Hematopoietic multipotent progenitor cell treated with erythropoietin and hydrocortisone succinate and interleukin-3 and kit ligand, for 6 days (in vitro differentiated cells): ENCODE measurements around the gene TTBK2.
A peak's percentile ranks its signal among the peaks of the same experiment; 100 is the strongest.
"Not testable (repeated sequence)": the region's sequence is repeated elsewhere in the genome, so short reads cannot be mapped to it uniquely, and the experiment has no call there.

Experiments used
- DNase-seq: peaks from one replicate; pipeline ENCODE4 v3.0.0-alpha.2; 2015

Gene TTBK2

GRCh38 chr15:42903388-42904324 lies 16.9 kb downstream of the TTBK2 start:
- DNase-seq, result peak; percentile 35

DNA sequence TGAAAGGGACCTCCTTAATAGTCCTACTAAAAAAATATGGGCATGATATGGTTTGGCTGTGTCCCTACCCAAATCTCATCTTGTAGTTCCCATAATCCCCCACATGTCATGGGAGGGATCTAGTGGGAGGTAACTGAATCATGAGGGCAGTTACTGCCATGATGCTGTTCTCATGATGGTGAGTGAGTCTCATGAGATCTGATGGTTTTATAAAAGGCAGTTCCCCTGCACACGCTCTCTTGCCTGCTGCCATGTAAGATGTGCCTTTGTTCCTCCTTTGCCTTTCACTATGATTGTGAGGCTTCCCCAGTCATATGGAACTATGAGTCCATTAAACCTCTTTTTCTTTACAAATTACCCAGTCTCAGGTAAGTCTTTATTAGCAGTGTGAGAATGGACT lies 26.7 kb downstream of the TTBK2 start:
- not testable (repeated sequence) for DNase-seq

DNA sequence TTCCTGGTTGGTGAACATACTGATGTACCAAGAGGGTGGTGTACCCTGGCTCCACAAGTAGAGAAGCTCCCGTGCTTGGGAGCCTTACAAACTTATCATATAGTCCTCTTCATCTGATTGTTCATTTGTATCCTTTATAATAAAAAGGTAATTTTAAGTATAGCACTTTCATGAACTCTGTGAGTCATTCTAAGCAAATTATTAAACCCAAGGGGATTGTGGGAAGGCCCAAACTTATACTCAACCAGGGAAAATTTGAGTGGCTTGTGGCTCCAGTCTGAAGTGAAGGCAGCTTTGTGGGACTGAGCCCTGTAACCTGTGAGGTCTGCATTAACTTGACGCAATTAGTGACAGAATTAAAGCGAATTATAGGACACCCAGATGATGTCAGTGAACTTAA lies 29.0 kb downstream of the TTBK2 start:
- no peak for DNase-seq

GRCh38 chr15:42890161-42890913 lies 30.2 kb downstream of the TTBK2 start:
- no peak for DNase-seq

DNA sequence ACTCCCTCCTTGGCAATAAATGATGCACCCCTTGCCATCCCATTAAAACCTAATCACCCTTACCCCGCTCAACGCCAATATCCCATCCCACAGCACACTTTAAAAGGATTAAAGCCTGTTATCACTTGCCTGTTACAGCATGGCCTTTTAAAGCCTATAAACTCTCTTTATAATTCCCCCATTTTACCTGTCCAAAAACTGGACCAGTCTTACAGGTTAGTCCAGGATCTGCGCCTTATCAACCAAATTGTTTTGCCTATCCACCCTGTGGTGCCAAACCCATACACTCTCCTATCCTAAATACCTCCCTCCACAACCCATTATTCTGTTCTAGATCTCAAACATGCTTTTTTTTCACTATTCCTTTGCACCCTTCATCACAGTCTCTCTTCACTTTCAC lies 33.2 kb downstream of the TTBK2 start:
- DNase-seq, result not testable (repeated sequence)

DNA sequence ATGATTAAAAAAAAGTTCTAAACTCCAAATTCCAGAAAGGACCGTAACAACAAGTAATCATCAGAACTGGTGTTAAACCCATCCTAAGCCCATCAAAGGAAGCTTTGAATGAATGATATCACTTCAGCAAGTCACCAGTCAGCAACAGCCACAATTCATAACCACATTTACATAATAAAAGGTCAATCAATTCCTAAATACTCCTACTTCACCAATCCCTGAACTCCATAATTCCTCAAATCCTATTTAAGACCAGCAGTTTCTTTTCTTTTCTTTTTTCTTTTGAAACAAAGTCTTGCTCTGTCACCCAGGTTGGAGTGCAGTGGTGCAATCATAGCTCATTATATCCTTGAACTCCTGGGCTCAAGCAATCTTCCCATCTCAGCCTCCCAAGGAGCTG lies 40.5 kb downstream of the TTBK2 start:
- DNase-seq, result no peak

DNA sequence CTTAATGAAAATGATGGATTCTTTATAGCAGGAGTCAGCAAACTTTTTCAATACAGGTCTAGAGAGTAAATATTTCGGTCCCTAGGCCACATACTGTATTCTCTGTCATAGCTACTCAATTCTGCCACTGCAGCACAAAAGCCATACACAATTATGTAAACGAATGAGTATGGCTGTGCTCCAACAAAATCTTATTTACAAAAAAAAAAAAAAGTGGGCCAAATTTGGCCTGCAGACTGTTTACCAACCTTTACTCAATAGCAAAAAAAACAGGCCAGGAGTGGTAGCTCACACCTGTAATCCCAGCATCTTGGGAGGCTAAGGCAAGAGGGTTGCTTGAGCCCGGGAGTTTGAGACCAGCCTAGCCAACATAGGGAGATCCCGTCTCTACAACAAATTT lies 41.1 kb downstream of the TTBK2 start:
- no peak for DNase-seq

GRCh38 chr15:42876224-42876623 lies 44.4 kb downstream of the TTBK2 start:
- peak; percentile 8 for DNase-seq

DNA sequence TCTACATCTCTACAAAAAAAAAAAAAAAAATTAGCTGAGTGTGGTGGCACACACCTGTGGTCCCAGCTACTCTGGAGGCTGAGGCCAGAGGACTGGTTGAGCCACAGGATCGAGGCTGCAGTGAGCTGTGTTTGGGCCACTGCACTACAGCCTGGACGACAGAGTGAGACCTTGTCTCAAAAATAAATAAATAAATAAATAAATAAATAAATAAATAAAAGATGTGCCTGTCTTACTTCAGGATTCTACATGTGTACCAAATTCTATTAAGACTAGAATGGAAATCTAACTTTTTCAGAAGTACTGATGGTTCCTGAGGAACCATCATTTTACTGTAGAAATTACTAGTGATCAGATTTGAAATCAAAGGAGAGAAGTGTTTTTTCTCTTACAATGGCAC lies 51.9 kb downstream of the TTBK2 start:
- no peak for DNase-seq

DNA sequence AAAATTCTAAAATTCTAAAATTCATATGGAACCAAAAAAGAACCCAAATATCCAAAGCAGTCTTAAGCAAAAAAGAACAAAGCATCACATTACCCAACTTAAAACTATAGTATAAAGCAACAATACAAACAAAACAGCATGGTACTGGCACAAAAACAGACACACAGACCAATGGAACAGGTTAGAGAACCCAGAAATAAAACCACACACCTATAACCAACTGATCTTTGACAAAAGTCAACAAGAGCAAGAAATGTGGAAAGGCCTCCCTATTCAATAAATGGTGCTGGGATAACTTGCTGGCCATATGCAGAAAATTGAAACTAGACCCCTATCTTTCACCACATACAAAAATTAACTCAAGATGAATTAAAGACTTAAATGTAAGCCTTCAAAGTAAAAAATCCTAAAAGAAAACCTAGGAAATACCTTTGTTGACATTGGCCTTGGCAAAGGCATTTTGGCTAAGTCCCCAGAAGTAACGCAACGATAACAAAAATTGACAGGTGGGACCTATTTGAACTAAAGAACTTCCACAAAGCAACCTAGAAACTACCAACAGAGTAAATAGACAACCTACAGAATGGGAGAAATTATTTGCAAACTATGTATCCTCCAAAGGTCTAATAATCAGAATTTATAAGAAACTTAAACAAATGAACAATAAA lies 56.9 kb downstream of the TTBK2 start:
- no peak for DNase-seq

GRCh38 chr15:42858999-42859789 lies 61.4 kb downstream of the TTBK2 start:
- DNase-seq, result no peak

GRCh38 chr15:42858540-42858939 lies 62.0 kb downstream of the TTBK2 start:
- DNase-seq, result no peak

- no peak for DNase-seq
Measured at GRCh38 chr15:42854576-42854975, 66.0 kb downstream of the TTBK2 start.

DNA sequence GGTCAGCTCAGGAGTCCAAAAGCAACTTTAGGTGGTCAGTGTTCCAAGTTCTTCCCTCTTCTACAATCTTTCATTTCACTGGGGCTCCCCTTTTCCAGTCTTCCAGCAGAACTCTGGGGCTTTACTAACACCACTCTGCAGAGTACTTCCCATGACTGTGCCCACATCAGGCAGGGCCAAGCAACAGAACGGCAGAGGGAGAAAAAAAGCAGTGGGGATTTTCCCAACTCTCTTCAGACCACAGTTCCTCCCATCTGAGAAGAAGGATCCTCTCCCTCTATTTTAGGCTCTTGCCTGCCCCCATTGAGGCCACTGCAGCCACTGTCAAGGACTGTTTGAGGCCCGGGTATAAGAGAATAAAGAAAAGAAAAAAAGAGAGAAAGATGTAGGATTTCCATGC lies 70.7 kb downstream of the TTBK2 start:
- DNase-seq, result no peak

DNA sequence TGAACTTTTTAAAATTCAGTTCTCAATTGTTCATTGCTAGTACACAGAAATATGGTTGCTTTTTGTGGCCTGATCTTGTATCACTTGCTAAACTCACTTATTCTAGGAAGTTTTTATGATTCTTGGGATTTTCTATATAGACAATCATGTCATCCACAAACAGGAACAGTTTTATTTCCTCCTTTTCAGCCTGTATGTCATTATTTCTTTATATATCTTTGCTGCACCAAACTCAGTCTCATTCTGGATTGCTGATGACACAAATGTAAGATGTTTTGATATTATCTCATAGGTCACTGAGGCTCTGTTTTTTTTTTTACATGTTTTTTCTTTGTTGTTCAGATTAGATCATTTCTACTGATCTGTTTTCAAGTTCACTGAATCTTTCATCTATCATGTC lies 71.7 kb downstream of the TTBK2 start:
- no peak for DNase-seq

DNA sequence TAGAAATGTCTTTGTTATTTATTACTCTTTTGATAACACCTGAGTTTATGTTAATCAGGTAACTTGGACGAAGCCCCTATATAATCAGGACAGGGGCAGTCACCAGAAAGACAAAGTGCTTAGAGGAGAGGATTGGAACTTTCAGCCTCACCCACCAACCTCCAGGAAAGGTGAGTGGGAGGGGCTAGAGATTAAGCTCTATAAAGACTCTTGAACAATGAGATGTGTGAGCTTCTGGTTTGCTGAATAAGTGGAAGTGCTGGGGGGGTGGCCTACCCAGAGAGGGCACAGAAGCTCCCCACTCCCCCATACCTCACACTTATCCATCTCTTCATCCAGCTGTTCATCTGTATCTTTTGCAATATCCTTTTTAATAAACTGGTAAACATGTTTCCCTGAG lies 73.9 kb downstream of the TTBK2 start:
- no peak for DNase-seq

GRCh38 chr15:42845581-42845980 lies 75.0 kb downstream of the TTBK2 start:
- no peak for DNase-seq

DNA sequence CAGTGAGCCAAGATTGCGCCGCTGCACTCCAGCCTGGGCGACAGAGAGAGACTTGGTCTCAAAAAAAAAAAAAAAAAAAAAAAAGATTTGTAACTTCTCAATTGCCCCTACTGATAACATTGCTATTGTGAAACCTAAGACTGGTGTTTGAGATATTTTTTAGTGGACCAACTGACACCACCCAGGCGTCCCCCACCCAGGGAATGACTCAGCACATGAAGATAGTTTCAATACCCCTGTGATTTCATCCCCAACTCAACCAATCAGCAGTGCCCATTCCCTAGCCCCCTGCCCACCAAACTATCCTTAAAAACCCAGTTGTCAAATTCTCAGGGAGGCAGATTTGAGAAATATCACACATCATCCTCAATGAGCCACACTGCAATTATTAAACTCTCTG lies 76.9 kb downstream of the TTBK2 start:
- peak; percentile 20 for DNase-seq

DNA sequence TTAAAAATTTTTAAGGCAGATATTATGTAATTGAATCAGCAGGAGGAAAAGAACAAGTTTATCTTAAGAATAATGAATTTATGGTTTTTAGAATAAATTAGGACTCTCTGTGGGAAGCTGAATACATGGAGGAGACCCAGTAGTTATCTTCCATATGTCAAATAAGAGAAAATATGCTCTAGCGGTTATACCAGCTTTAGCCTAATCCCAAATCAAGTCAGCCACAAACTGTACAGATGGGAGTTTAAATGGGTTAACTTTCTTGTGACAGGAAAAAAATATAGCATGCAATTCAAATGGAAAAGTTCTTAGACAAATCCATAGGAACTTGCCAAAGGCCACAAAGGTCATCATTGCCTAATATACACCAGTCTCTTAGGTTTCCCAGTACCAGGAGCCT lies 84.3 kb downstream of the TTBK2 start:
- no peak for DNase-seq

DNA sequence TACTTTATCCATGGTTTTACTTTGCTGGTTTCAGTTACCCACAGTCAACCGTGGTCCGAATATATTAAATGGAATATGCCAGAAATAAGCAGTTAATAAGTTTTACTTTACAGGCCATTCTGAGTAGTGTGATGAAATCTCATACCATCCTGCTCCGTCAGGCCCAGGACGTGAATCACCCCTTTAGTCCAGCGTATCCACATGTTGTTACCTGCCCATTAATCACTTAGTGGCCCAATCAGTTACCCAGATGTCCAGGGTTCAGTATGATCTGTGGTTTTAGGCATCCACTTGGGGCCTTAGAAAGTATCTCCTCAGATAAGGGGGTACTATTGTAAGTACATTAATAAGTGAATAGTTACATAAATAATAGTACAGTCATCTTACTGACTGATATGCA lies 88.0 kb downstream of the TTBK2 start:
- DNase-seq, result no peak

DNA sequence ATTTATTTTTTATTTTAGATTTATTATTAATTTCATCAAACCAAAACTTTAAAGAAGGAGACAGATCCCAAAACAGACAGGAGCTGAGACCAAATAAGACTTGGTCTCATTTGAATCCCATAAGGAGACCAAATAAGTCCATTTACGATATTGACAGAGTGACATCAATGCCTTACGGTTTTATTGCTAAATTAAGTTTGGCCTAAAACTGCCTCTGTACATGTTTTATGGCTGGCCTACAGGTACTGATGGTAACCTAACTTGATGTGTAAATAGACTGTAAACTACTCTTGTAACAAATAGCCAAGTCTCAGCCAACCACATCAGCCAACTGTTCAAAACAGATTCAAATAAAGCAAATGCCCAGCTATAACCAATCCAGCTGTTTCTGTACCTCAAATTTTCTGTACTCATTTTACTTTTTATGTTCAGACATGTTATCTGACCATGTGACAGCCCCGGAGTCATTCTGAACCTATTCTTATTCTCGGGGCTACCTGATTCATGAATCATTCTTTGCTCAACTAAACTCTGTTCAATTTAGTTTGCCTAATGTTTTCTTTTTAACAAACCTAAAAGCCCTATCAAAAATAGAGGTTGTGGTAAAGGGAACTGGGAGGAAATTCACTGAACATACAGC lies 94.2 kb downstream of the TTBK2 start:
- DNase-seq, result no peak

DNA sequence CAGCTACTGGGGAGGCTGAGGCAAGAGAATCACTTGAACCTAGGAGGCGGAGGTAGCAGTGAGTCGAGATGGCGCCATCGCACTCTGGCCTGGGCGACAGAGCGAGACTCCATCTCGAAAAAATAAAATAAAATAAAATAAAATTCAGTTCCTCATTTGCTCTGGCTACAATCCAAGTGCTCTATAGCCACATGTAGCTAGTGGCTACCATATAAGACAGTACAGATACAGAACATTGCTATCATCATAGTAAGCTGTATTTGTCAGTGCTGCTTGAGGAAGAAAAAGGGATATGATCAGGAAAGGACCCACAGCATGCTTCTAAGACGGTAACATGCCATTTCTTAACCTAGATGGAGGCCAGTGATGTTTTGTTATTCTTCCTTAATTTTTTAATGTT lies 95.0 kb downstream of the TTBK2 start:
- peak; percentile 16 for DNase-seq
